MCF 10A (cell line): Measurements from ENCODE around the gene STIM1. TPM values are rescaled to one million over a fixed set of nuclear protein-coding genes. Genes with fewer than 3 reads are reported as not detected.
"Not testable (repeated sequence)": the region's sequence is repeated elsewhere in the genome, so short reads cannot be mapped to it uniquely, and the experiment has no call there.

Experiments used
- BruUV-seq: library from RNA; stranded (reverse); fragments of 400-500 nt; replicated peaks from 2 replicates; lab custom pipeline; 2021; lab: Mats Ljungman, UMichigan
- CTCF ChIA-PET: fragments of 300-600 bp; sonication (Branson Sonifier 250); formaldehyde crosslinking; extraction: SDS; loops from one replicate; lab custom pipeline; 2021; ENCODE audit warnings: antibody characterized with exemption, inconsistent platforms; lab: Yijun Ruan, JAX
- POLR2A ChIA-PET: fragments of 300-600, 350-650 bp; sonication (Branson Sonifier 250); formaldehyde crosslinking; extraction: SDS; loops from one replicate; lab custom pipeline; 2020; ENCODE audit warnings: antibody characterized with exemption, inconsistent platforms; lab: Yijun Ruan, JAX
- DNase-seq: peaks from one replicate; pipeline ENCODE4 v3.0.0-alpha.2; 2018; ENCODE audit not compliant: unreplicated experiment
- H3K27ac Mint-ChIP-seq: one replicate; pipeline ENCODE4 v1.8.0; 2022; ENCODE audit warnings: mild to moderate bottlenecking, low read depth, mixed read lengths; ENCODE audit not compliant: unreplicated experiment
- H3K27me3 Mint-ChIP-seq: one replicate; pipeline ENCODE4 v1.8.0; 2022; ENCODE audit warnings: mixed read lengths; ENCODE audit not compliant: insufficient read depth, unreplicated experiment
- H3K36me3 Mint-ChIP-seq: one replicate; pipeline ENCODE4 v1.8.0; 2022; ENCODE audit warnings: mild to moderate bottlenecking, moderate library complexity, mixed read lengths; ENCODE audit not compliant: insufficient read depth, unreplicated experiment
- H3K4me1 Mint-ChIP-seq: one replicate; pipeline ENCODE4 v1.8.0; 2022; ENCODE audit warnings: mixed read lengths; ENCODE audit not compliant: insufficient read depth, unreplicated experiment
- H3K4me3 Mint-ChIP-seq: one replicate; pipeline ENCODE4 v1.8.0; 2022; ENCODE audit warnings: mild to moderate bottlenecking, moderate library complexity, mixed read lengths; ENCODE audit not compliant: unreplicated experiment
- H3K9me3 Mint-ChIP-seq: one replicate; pipeline ENCODE4 v1.8.0; 2022; ENCODE audit warnings: mixed read lengths; ENCODE audit not compliant: unreplicated experiment
- intact Hi-C: fragments of 100-400 bp; cut with micrococcal nuclease; formaldehyde crosslinking; loops from 2 replicates; pipeline ENCODE4 v1.14.1; 2022
- total RNA-seq: library from RNA; stranded (reverse); gene quantifications from 2 replicates; pipeline ENCODE4 v1.2.3, GENCODE V29; 2022
- TF ChIP-seq, protein P1 (sequence below): fragments of 200-600 bp; IDR thresholded peaks from one replicate; pipeline ENCODE4 v1.8.0; 2022; ENCODE audit warnings: antibody characterized with exemption, mild to moderate bottlenecking; ENCODE audit not compliant: unreplicated experiment

Gene STIM1
- total RNA-seq, 1 experiment from 2014 or later = 41.2 TPM

DNA sequence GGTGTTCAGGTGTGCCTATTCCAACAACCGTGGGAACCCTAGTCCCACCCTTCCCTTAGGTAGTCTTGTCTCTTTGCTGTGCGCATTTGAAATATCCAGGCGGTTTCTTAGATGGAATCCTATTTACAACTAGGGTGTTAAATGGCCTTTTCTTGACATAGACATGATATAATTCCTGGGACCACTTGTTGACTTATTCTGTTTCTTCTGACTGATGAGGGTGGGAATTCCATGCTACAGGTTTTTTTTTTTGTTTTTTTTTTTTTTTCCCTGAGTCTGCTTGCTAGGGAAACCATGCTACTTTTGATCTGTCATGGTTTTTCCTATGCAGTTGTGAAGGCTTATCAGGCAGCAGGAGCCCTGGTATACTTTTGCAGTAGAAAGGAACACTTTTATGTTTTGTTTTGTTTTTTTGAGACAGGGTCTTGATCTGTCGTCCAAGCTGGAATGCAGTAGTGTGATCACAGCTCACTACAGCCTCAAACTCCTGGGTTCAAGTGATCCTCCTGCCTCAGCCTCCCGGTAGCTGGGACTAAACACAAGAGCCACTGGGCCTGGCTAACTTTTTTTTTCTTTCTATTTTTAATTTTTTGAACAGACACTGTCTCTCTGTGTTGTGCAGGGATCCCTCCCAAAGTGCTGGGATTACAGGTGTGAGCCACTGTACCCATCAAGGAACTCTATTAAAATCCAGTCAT lies 1.5 kb downstream of the STIM1 start:
- TF ChIP-seq, protein P1, sequence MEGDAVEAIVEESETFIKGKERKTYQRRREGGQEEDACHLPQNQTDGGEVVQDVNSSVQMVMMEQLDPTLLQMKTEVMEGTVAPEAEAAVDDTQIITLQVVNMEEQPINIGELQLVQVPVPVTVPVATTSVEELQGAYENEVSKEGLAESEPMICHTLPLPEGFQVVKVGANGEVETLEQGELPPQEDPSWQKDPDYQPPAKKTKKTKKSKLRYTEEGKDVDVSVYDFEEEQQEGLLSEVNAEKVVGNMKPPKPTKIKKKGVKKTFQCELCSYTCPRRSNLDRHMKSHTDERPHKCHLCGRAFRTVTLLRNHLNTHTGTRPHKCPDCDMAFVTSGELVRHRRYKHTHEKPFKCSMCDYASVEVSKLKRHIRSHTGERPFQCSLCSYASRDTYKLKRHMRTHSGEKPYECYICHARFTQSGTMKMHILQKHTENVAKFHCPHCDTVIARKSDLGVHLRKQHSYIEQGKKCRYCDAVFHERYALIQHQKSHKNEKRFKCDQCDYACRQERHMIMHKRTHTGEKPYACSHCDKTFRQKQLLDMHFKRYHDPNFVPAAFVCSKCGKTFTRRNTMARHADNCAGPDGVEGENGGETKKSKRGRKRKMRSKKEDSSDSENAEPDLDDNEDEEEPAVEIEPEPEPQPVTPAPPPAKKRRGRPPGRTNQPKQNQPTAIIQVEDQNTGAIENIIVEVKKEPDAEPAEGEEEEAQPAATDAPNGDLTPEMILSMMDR = no peak
- Mint-ChIP-seq H3K4me3 (peak overlapping the region; percentile 99), H3K27ac (peak overlapping the region; percentile 87), H3K9me3 (no peaks in the 10 kb centered on the region), H3K27me3 (no peaks in the 10 kb centered on the region), H3K36me3 (peaks cover 7% of the 10 kb centered on the region), H3K4me1 (peaks cover 36% of the 10 kb centered on the region)
- ChIA-PET CTCF (interaction anchor here (0.6 to 20.5 kb wide), 14 partner anchors 7 to 330 kb away, joined by 3 to 1105 read pairs (median 7); partner anchors contain the start of gene PGAP2), POLR2A (interaction anchor here (0.6 to 3.0 kb wide), 4 partner anchors 16 to 98 kb away, joined by 3 to 45 read pairs (median 12); partner anchors contain the start of gene RHOG)
- BruUV-seq = no TSS peak
- no peak for DNase-seq
- intact Hi-C loops = loop anchor here (10.0 kb wide), 1 partner anchor 118 kb away; no protein-coding TSS in a partner anchor

DNA sequence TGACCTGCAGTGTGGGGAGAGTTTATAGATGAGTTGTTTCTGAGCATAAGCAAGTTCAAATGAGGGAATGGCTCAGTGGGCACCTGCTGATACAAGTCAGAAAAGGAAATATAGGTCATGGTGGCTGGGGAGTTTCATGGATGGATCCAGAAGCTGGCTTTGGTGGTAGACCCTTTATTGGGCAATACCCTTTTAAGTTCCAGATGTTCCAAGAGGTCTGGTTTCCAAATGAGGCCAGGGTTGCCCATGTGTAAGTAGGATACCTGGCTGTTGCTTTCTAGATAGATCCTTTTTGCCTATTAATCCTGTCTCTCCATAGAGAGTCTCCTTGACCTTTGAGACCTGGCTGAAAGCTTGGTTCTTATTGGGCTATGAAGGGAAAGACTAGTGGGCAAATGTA lies 2.2 kb downstream of the STIM1 start:
- no peak overlapping the region for H3K27ac Mint-ChIP-seq
- H3K4me3 Mint-ChIP-seq = peak overlapping the region; percentile 99
- peaks cover 7% of the 10 kb centered on the region for H3K36me3 Mint-ChIP-seq
- TF ChIP-seq, protein P1 = no peak
- intact Hi-C loops = loop anchor here (10.0 kb wide), 1 partner anchor 117 kb away; no protein-coding TSS in a partner anchor
- no TSS peak for BruUV-seq
- no peaks in the 10 kb centered on the region for H3K27me3 Mint-ChIP-seq
- no peak for DNase-seq
- peaks cover 36% of the 10 kb centered on the region for H3K4me1 Mint-ChIP-seq
- POLR2A ChIA-PET = no interaction called here
- no peaks in the 10 kb centered on the region for H3K9me3 Mint-ChIP-seq
- CTCF ChIA-PET = interaction anchor here (0.6 to 2.3 kb wide), 10 partner anchors 8 to 329 kb away, joined by 3 to 28 read pairs (median 5); no protein-coding TSS in a partner anchor

DNA sequence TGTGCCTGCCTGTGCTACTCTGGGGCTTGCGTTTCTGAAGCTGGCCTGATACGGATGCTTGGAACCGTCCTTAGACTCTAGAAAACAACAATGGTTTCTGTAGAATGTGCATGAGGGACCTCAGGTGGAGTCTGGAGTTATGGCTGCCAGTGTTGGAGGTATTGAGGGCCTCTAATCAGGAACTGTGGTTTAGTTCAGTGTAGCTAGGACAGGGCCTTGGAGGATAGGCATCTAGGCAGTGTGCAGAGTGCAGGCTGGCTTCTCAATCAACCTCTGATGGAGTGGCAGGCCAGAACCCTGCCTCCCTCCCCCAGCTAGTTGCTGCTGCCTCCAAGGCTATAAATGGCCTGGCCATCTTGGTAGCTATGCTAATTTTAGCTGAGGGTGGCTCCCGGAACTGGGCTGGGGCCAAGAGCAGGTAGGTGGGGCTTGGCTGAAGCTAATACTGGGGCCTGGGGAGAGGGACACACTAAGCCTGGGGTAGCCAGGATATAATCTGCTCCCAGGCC lies 4.0 kb downstream of the STIM1 start:
- Mint-ChIP-seq H3K4me3 (no peak overlapping the region), H3K36me3 (peaks cover 7% of the 10 kb centered on the region), H3K9me3 (no peaks in the 10 kb centered on the region), H3K27me3 (no peaks in the 10 kb centered on the region), H3K4me1 (peaks cover 31% of the 10 kb centered on the region), H3K27ac (no peak overlapping the region)
- TF ChIP-seq, protein P1 = no peak
- POLR2A ChIA-PET = interaction anchor here (0.7 to 1.4 kb wide), 4 partner anchors 13 to 61 kb away, joined by 3 to 4 read pairs (median 3); partner anchors contain the start of gene RHOG
- no peak for DNase-seq
- no TSS peak for BruUV-seq
- intact Hi-C loops = loop anchor here (10.0 kb wide), 1 partner anchor 115 kb away; no protein-coding TSS in a partner anchor
- CTCF ChIA-PET = interaction anchor here (0.6 to 3.1 kb wide), 8 partner anchors 10 to 213 kb away, joined by 3 to 16 read pairs (median 6); no protein-coding TSS in a partner anchor

DNA sequence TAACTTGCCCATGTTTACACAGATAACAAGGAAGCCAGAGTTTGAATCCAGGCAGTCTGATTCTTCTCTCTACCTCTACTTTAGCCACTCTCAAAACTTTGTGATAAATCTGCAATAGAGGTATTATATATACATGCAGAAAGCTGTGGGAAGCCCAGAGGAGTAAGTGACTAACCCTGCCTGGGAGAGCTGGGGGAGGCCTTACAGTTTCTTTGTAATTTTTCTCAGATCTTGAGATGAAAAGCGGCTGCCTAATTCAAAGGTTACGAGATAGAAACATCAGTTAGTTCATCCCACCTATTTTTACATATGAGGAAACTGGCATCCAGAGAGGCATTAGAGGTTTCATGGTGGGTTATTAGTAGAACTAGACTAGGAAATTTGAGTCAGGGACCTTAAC lies 4.9 kb downstream of the STIM1 start:
- BruUV-seq = no TSS peak
- intact Hi-C loops = no loop called here
- TF ChIP-seq, protein P1 = no peak
- Mint-ChIP-seq H3K36me3 (peaks cover 7% of the 10 kb centered on the region), H3K4me1 (peaks cover 31% of the 10 kb centered on the region), H3K27ac (no peak overlapping the region), H3K9me3 (no peaks in the 10 kb centered on the region), H3K27me3 (no peaks in the 10 kb centered on the region), H3K4me3 (no peak overlapping the region)
- DNase-seq = no peak
- ChIA-PET POLR2A (interaction anchor here (0.8 to 1.3 kb wide), 2 partner anchors 11 to 62 kb away, joined by 3 to 4 read pairs; no protein-coding TSS in a partner anchor), CTCF (interaction anchor here (0.6 to 3.1 kb wide), 3 partner anchors 29 to 212 kb away, joined by 3 to 16 read pairs (median 4); no protein-coding TSS in a partner anchor)

DNA sequence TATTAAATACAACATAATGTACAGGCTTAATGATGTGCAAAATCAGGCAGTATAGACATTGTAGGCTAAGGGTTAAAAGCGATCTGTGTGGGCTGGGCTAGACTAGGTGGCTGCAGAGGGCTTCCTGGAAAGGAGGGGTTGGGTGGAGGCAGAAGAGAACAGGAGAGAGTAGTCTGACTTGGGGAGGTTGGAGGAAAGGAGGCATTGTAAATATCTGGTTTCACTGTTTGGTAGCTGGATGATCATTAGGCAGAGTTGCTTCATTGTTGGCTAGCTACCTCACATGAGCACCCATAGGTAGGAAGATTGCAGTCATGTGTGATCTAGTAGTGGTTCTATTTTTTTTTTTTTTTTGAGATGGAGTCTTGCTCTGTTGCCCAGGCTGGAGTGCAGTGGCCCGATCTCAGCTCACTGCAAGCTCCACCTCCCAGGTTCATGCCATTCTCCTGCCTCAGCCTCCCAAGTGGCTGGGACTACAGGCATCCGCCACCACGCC lies 5.5 kb downstream of the STIM1 start:
- DNase-seq, H3K36me3 Mint-ChIP-seq, BruUV-seq, H3K27ac Mint-ChIP-seq, H3K9me3 Mint-ChIP-seq, intact Hi-C loops, H3K27me3 Mint-ChIP-seq, H3K4me3 Mint-ChIP-seq: not testable (repeated sequence)
- peaks cover 37% of the 10 kb centered on the region for H3K4me1 Mint-ChIP-seq
- POLR2A ChIA-PET = interaction anchor here (0.8 kb wide), 1 partner anchor 12 kb away, joined by 3 read pairs; no protein-coding TSS in a partner anchor
- CTCF ChIA-PET = interaction anchor here (1.6 to 3.1 kb wide), 3 partner anchors 12 to 212 kb away, joined by 4 to 16 read pairs (median 7); no protein-coding TSS in a partner anchor
